ENCODE data around the gene REPS2. TPM values are rescaled to one million over a fixed set of nuclear protein-coding genes. Genes with fewer than 3 reads are reported as not detected.

REPS2 gene
- total and polyA plus RNA-seq, 2 donors, result 1.7 to 3.6 TPM

GRCh38 chrX:17032351-17032750 is 85.9 kb downstream of the REPS2 start:
- H3K27ac ChIP-seq (ENCODE audit: low read depth in 1 of 2, low read length in 1 of 2), result no peak overlapping the region
- no peaks in the 10 kb centered on the region for H3K9me3 ChIP-seq (ENCODE audit: control insufficient read depth in 2 of 2, insufficient read depth in 1 of 2, low read length in 1 of 2)
- no peaks in the 10 kb centered on the region for H3K27me3 ChIP-seq (ENCODE audit: control insufficient read depth in 2 of 2, insufficient read depth in 1 of 2, low read length in 1 of 2)
- no peak overlapping the region for H3K4me3 ChIP-seq (ENCODE audit: low read length in 2 of 2)
- H3K36me3 ChIP-seq (ENCODE audit: control insufficient read depth in 2 of 2, insufficient read depth in 2 of 2, low read length in 1 of 2), result no peaks in the 10 kb centered on the region
- DNase-seq (ENCODE audit: low read depth in 6 of 9, low spot score in 9 of 9), result no peak
- H3K4me1 ChIP-seq (ENCODE audit: control insufficient read depth in 2 of 2, insufficient read depth in 2 of 2, low read length in 2 of 2), result no peaks in the 10 kb centered on the region
- WGBS, result over 99% methylated on average over 4 of the region's 4 CpGs

- no peak overlapping the region for H3K27ac ChIP-seq (ENCODE audit: low read depth in 1 of 2, low read length in 1 of 2)
- DNase-seq (ENCODE audit: low read depth in 6 of 9, low spot score in 9 of 9), result no peak
- H3K4me3 ChIP-seq (ENCODE audit: low read length in 2 of 2), result no peak overlapping the region
- no peaks in the 10 kb centered on the region for H3K36me3 ChIP-seq (ENCODE audit: control insufficient read depth in 2 of 2, insufficient read depth in 2 of 2, low read length in 1 of 2)
- no peaks in the 10 kb centered on the region for H3K27me3 ChIP-seq (ENCODE audit: control insufficient read depth in 2 of 2, insufficient read depth in 1 of 2, low read length in 1 of 2)
- no peaks in the 10 kb centered on the region for H3K9me3 ChIP-seq (ENCODE audit: control insufficient read depth in 2 of 2, insufficient read depth in 1 of 2, low read length in 1 of 2)
- H3K4me1 ChIP-seq (ENCODE audit: control insufficient read depth in 2 of 2, insufficient read depth in 2 of 2, low read length in 2 of 2), result no peaks in the 10 kb centered on the region
These were observed 86.8 kb downstream of the REPS2 start for GRCh38 chrX:17033225-17033624.

- 95% methylated on average over 3 of the region's 3 CpGs for WGBS
- Histone ChIP-seq H3K4me3 (ENCODE audit: low read length in 2 of 2) (no peak overlapping the region), H3K36me3 (ENCODE audit: control insufficient read depth in 2 of 2, insufficient read depth in 2 of 2, low read length in 1 of 2) (no peaks in the 10 kb centered on the region), H3K27me3 (ENCODE audit: control insufficient read depth in 2 of 2, insufficient read depth in 1 of 2, low read length in 1 of 2) (no peaks in the 10 kb centered on the region), H3K4me1 (ENCODE audit: control insufficient read depth in 2 of 2, insufficient read depth in 2 of 2, low read length in 2 of 2) (no peaks in the 10 kb centered on the region), H3K9me3 (ENCODE audit: control insufficient read depth in 2 of 2, insufficient read depth in 1 of 2, low read length in 1 of 2) (no peaks in the 10 kb centered on the region), H3K27ac (ENCODE audit: low read depth in 1 of 2, low read length in 1 of 2) (no peak overlapping the region)
- DNase-seq (ENCODE audit: low read depth in 6 of 9, low spot score in 9 of 9), result no peak
These were observed 88.7 kb downstream of the REPS2 start for GRCh38 chrX:17035111-17035510.

- 89% methylated on average over 4 of the region's 4 CpGs for WGBS
- H3K4me1 ChIP-seq (ENCODE audit: control insufficient read depth in 2 of 2, insufficient read depth in 2 of 2, low read length in 2 of 2), result no peaks in the 10 kb centered on the region
- H3K4me3 ChIP-seq (ENCODE audit: low read length in 2 of 2), result no peak overlapping the region
- no peak for DNase-seq (ENCODE audit: low read depth in 6 of 9, low spot score in 9 of 9)
- no peak overlapping the region for H3K27ac ChIP-seq (ENCODE audit: low read depth in 1 of 2, low read length in 1 of 2)
- H3K9me3 ChIP-seq (ENCODE audit: control insufficient read depth in 2 of 2, insufficient read depth in 1 of 2, low read length in 1 of 2), result no peaks in the 10 kb centered on the region
- no peaks in the 10 kb centered on the region for H3K27me3 ChIP-seq (ENCODE audit: control insufficient read depth in 2 of 2, insufficient read depth in 1 of 2, low read length in 1 of 2)
- no peaks in the 10 kb centered on the region for H3K36me3 ChIP-seq (ENCODE audit: control insufficient read depth in 2 of 2, insufficient read depth in 2 of 2, low read length in 1 of 2)
These were observed 89.9 kb downstream of the REPS2 start for GRCh38 chrX:17036171-17036961.

- no peak for DNase-seq (ENCODE audit: low read depth in 6 of 9, low spot score in 9 of 9)
- Histone ChIP-seq H3K27ac (ENCODE audit: low read depth in 1 of 2, low read length in 1 of 2) (no peak overlapping the region), H3K36me3 (ENCODE audit: control insufficient read depth in 2 of 2, insufficient read depth in 2 of 2, low read length in 1 of 2) (no peaks in the 10 kb centered on the region), H3K4me1 (ENCODE audit: control insufficient read depth in 2 of 2, insufficient read depth in 2 of 2, low read length in 2 of 2) (no peaks in the 10 kb centered on the region), H3K4me3 (ENCODE audit: low read length in 2 of 2) (no peak overlapping the region), H3K27me3 (ENCODE audit: control insufficient read depth in 2 of 2, insufficient read depth in 1 of 2, low read length in 1 of 2) (no peaks in the 10 kb centered on the region), H3K9me3 (ENCODE audit: control insufficient read depth in 2 of 2, insufficient read depth in 1 of 2, low read length in 1 of 2) (no peaks in the 10 kb centered on the region)
- WGBS, result 95% methylated on average over 3 of the region's 3 CpGs
These were observed 91.8 kb downstream of the REPS2 start for GRCh38 chrX:17038277-17038676.

GRCh38 chrX:17038681-17039161 is 92.3 kb downstream of the REPS2 start:
- H3K36me3 ChIP-seq (ENCODE audit: control insufficient read depth in 2 of 2, insufficient read depth in 2 of 2, low read length in 1 of 2), result no peaks in the 10 kb centered on the region
- WGBS, result 74% methylated on average over 7 of the region's 7 CpGs
- H3K27me3 ChIP-seq (ENCODE audit: control insufficient read depth in 2 of 2, insufficient read depth in 1 of 2, low read length in 1 of 2), result no peaks in the 10 kb centered on the region
- H3K4me3 ChIP-seq (ENCODE audit: low read length in 2 of 2), result no peak overlapping the region
- no peak overlapping the region for H3K27ac ChIP-seq (ENCODE audit: low read depth in 1 of 2, low read length in 1 of 2)
- no peaks in the 10 kb centered on the region for H3K9me3 ChIP-seq (ENCODE audit: control insufficient read depth in 2 of 2, insufficient read depth in 1 of 2, low read length in 1 of 2)
- H3K4me1 ChIP-seq (ENCODE audit: control insufficient read depth in 2 of 2, insufficient read depth in 2 of 2, low read length in 2 of 2), result no peaks in the 10 kb centered on the region
- no peak for DNase-seq (ENCODE audit: low read depth in 6 of 9, low spot score in 9 of 9)

GRCh38 chrX:17039826-17040225 is 93.4 kb downstream of the REPS2 start:
- no peak for DNase-seq (ENCODE audit: low read depth in 6 of 9, low spot score in 9 of 9)
- 87% methylated on average over 1 of the region's 1 CpG for WGBS
- no peak overlapping the region for H3K27ac ChIP-seq (ENCODE audit: low read depth in 1 of 2, low read length in 1 of 2)

GRCh38 chrX:17040711-17041110 is 94.3 kb downstream of the REPS2 start:
- Histone ChIP-seq H3K4me3 (ENCODE audit: low read length in 2 of 2) (no peak overlapping the region), H3K4me1 (ENCODE audit: control insufficient read depth in 2 of 2, insufficient read depth in 2 of 2, low read length in 2 of 2) (no peaks in the 10 kb centered on the region), H3K27me3 (ENCODE audit: control insufficient read depth in 2 of 2, insufficient read depth in 1 of 2, low read length in 1 of 2) (no peaks in the 10 kb centered on the region), H3K36me3 (ENCODE audit: control insufficient read depth in 2 of 2, insufficient read depth in 2 of 2, low read length in 1 of 2) (no peaks in the 10 kb centered on the region), H3K9me3 (ENCODE audit: control insufficient read depth in 2 of 2, insufficient read depth in 1 of 2, low read length in 1 of 2) (no peaks in the 10 kb centered on the region), H3K27ac (ENCODE audit: low read depth in 1 of 2, low read length in 1 of 2) (no peak overlapping the region)
- 100% methylated on average over 1 of the region's 1 CpG for WGBS
- DNase-seq (ENCODE audit: low read depth in 6 of 9, low spot score in 9 of 9), result no peak

More at GRCh38 chrX:17039826-17040225, 93.4 kb downstream of the REPS2 start:
- no peaks in the 10 kb centered on the region for H3K4me1 ChIP-seq (ENCODE audit: control insufficient read depth in 2 of 2, insufficient read depth in 2 of 2, low read length in 2 of 2)
- no peaks in the 10 kb centered on the region for H3K36me3 ChIP-seq (ENCODE audit: control insufficient read depth in 2 of 2, insufficient read depth in 2 of 2, low read length in 1 of 2)
- H3K9me3 ChIP-seq (ENCODE audit: control insufficient read depth in 2 of 2, insufficient read depth in 1 of 2, low read length in 1 of 2), result no peaks in the 10 kb centered on the region
- no peaks in the 10 kb centered on the region for H3K27me3 ChIP-seq (ENCODE audit: control insufficient read depth in 2 of 2, insufficient read depth in 1 of 2, low read length in 1 of 2)
- no peak overlapping the region for H3K4me3 ChIP-seq (ENCODE audit: low read length in 2 of 2)

- no peaks in the 10 kb centered on the region for H3K36me3 ChIP-seq (ENCODE audit: control insufficient read depth in 2 of 2, insufficient read depth in 2 of 2, low read length in 1 of 2)
- H3K27me3 ChIP-seq (ENCODE audit: control insufficient read depth in 2 of 2, insufficient read depth in 1 of 2, low read length in 1 of 2), result no peaks in the 10 kb centered on the region
- no peaks in the 10 kb centered on the region for H3K9me3 ChIP-seq (ENCODE audit: control insufficient read depth in 2 of 2, insufficient read depth in 1 of 2, low read length in 1 of 2)
- no peak for DNase-seq (ENCODE audit: low read depth in 6 of 9, low spot score in 9 of 9)
- H3K4me1 ChIP-seq (ENCODE audit: control insufficient read depth in 2 of 2, insufficient read depth in 2 of 2, low read length in 2 of 2), result no peaks in the 10 kb centered on the region
- no peak overlapping the region for H3K4me3 ChIP-seq (ENCODE audit: low read length in 2 of 2)
- H3K27ac ChIP-seq (ENCODE audit: low read depth in 1 of 2, low read length in 1 of 2), result no peak overlapping the region
These were observed 95.6 kb downstream of the REPS2 start for GRCh38 chrX:17042037-17042436.
